Testis (tissue), 3 donors: ENCODE data around the gene PPM1H. TPM values are rescaled to one million over a fixed set of nuclear protein-coding genes. Genes with fewer than 3 reads are reported as not detected.

Experiments
- DNase-seq: peaks from one replicate; pipeline ENCODE4 v3.0.0-alpha.2; 2019
- H3K27ac ChIP-seq, 2 donors: fragments of 200-600 bp; sonication (generic); one replicate each; pipeline ENCODE4 v1.5.1; 2019
- H3K27me3 ChIP-seq: fragments of 200-600 bp; sonication (generic); one replicate; pipeline ENCODE4 v1.5.1; 2019
- H3K36me3 ChIP-seq: fragments of 200-600 bp; sonication (generic); one replicate; pipeline ENCODE4 v1.5.1; 2017; ENCODE audit warnings: low read depth; ENCODE audit errors: missing control alignments
- H3K4me1 ChIP-seq: fragments of 200-600 bp; sonication (generic); one replicate; pipeline ENCODE4 v1.5.1; 2019
- H3K4me3 ChIP-seq, 2 donors: fragments of 200-600 bp; sonication (generic); one replicate each; pipeline ENCODE4 v1.5.1; 2017 to 2019
- H3K9me3 ChIP-seq: fragments of 200-600 bp; sonication (generic); one replicate; pipeline ENCODE4 v1.5.1; 2017
- POLR2A ChIP-seq: fragments of 450-650 bp; IDR thresholded peaks from one replicate; pipeline ENCODE4 v1.6.1; 2017; ENCODE audit warnings: antibody characterized with exemption, mild to moderate bottlenecking, moderate library complexity
- WGBS, 2 donors: methylation state at CpG; one replicate each; pipeline ENCODE4 v1.1.5; 2018; 5-methylcytosine and 5-hydroxymethylcytosine counted together
- intact Hi-C: fragments of 100-400 bp; cut with DNase I; formaldehyde crosslinking; loops from one replicate; pipeline ENCODE4 v1.15.1; 2023; ENCODE audit warnings: low total_unique reads
- polyA plus RNA-seq: library from polyadenylated mRNA; stranded (reverse); fragments of 350-450 nt; fragmentation: Illumina TruSeq; extraction: RNeasy Lipid Tissue Mini Kit (QIAGEN cat#74804); gene quantifications from one replicate; pipeline ENCODE4 v1.2.3, GENCODE V29; 2014; ENCODE audit warnings: low read depth, low replicate concordance; ENCODE audit not compliant: insufficient read depth
- total RNA-seq, 2 donors: library from RNA; depleted of rRNA; stranded (reverse); fragments of >200 nt; gene quantifications; one replicate each; pipeline ENCODE4 v1.2.3, GENCODE V29; 2016
- TF ChIP-seq, protein P1 (sequence below), 3 experiments: fragments of 450-650 bp in 2 of 3; fragments of 200-600 bp in 1 of 3; sonication (generic) in 1 of 3; IDR thresholded peaks; one replicate each; pipeline ENCODE4 v1.5.1; 2016 to 2019; ENCODE audit warnings: antibody characterized with exemption in 3 of 3, mild to moderate bottlenecking in 2 of 3, moderate library complexity in 1 of 3

The PPM1H gene
- total and polyA plus RNA-seq, 3 donors from 2014 or later = 2.5 to 9.1 (median 2.7) TPM

DNA sequence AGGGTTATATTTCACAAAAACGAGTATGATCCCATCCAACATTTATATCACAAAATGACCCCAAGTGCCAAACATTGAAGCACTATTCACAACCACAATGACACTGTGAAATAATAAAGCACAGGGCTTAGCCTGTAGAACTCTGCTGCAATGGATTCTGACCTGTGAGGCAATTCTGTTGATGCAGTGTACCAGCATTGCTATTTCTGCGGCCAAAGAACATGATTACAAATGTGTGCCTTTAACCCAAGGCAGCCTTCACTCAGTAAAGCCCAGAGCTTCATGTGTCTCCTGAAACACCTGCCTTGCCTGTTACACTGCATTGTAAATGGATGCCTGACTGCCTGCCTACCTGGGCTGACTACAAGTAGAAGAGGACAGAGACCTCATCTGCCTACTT lies 158.0 kb downstream of the PPM1H start:
- intact Hi-C loops = no loop called here
- DNase-seq = no peak
- TF ChIP-seq, protein P1, sequence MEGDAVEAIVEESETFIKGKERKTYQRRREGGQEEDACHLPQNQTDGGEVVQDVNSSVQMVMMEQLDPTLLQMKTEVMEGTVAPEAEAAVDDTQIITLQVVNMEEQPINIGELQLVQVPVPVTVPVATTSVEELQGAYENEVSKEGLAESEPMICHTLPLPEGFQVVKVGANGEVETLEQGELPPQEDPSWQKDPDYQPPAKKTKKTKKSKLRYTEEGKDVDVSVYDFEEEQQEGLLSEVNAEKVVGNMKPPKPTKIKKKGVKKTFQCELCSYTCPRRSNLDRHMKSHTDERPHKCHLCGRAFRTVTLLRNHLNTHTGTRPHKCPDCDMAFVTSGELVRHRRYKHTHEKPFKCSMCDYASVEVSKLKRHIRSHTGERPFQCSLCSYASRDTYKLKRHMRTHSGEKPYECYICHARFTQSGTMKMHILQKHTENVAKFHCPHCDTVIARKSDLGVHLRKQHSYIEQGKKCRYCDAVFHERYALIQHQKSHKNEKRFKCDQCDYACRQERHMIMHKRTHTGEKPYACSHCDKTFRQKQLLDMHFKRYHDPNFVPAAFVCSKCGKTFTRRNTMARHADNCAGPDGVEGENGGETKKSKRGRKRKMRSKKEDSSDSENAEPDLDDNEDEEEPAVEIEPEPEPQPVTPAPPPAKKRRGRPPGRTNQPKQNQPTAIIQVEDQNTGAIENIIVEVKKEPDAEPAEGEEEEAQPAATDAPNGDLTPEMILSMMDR (IDR thresholded peaks at IDR 0.05) = no peak
- TF ChIP-seq POLR2A = no peak
- Histone ChIP-seq H3K4me3 (no peak overlapping the region), H3K4me1 (no peaks in the 10 kb centered on the region), H3K36me3 (no peaks in the 10 kb centered on the region), H3K27me3 (no peaks in the 10 kb centered on the region), H3K27ac (no peak overlapping the region), H3K9me3 (no peaks in the 10 kb centered on the region)
- 81 to 95% methylated on average over 2 of the region's 2 CpGs for WGBS, 2 donors

DNA sequence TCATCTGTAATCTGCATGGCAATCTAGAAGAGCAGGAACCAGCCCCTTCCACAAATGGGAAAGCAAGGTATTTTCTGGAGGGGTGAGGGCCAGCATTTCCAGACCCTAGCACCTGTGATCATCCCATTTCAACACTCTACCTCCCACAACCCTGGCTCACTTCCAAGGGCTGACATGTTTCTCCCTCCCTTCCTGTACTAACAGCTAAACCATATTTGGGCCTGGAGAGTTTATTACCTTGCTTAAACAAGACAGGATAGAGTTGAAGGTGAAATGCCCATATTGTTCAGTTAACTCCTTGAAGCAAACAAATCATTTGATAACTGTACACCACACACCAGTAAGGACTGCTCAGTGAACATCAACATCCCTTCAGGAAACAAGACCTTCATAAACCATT lies 158.4 kb downstream of the PPM1H start:
- DNase-seq = no peak
- Histone ChIP-seq H3K27ac (no peak overlapping the region), H3K27me3 (no peaks in the 10 kb centered on the region), H3K36me3 (no peaks in the 10 kb centered on the region), H3K4me3 (no peak overlapping the region), H3K9me3 (no peaks in the 10 kb centered on the region), H3K4me1 (no peaks in the 10 kb centered on the region)
- intact Hi-C loops = no loop called here
- TF ChIP-seq POLR2A = no peak
- TF ChIP-seq, protein P1 (IDR thresholded peaks at IDR 0.05) = no peak

DNA sequence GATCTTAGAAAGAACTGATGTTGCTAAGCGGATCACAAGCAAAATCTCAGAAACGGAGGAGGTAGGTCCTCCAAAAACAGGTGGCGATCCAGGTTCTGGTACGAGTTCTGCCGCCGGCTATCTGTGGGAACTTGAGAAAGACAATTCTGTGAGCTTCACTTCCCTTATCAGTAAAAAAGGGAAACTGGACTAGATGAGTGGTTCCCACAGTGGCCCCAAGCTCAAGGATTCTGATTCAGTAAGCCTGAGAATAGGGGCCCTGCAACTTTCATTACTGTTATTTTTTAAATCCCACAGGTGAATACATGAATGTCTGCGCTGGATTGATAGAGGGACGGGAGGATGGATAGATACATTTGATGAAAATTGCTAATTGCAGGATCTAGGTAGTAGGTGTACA lies 160.2 kb downstream of the PPM1H start:
- H3K4me1 ChIP-seq = peaks cover 4% of the 10 kb centered on the region
- 90 to 91% methylated on average over 8 of the region's 8 CpGs for WGBS, 2 donors
- H3K27ac ChIP-seq = no peak overlapping the region
- intact Hi-C loops = no loop called here
- no peaks in the 10 kb centered on the region for H3K27me3 ChIP-seq
- H3K9me3 ChIP-seq = no peaks in the 10 kb centered on the region
- H3K4me3 ChIP-seq = no peak overlapping the region
- no peak for DNase-seq
- TF ChIP-seq POLR2A = no peak
- TF ChIP-seq, protein P1 (IDR thresholded peaks at IDR 0.05) = no peak
- H3K36me3 ChIP-seq = no peaks in the 10 kb centered on the region

DNA sequence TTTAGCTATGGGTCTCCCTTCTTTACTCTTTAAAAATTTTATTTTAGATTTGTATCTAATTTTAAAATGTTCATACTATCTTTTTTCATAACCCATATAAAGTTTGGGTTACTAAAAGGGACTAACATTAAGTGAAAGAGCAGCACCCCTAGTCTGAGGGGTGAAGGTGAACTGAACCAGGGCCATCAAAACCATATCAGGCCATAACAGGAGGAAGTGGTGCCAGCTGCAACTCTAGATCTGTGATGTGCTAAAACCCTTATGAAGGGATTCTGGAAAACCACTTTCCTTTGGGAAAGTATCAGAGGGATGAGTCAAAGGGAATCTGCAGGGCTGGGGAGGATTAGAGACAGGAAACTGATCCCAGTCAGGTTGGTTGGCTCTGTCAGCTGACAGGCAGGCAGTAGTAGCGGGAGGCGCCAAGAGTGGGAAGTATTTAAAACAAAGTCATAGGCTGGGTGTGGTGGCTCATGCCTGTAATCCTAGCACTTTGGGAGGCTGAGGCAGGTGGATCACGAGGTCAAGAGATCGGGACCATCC lies 162.5 kb downstream of the PPM1H start:
- DNase-seq = no peak
- Histone ChIP-seq H3K27ac (no peak overlapping the region), H3K4me3 (no peak overlapping the region), H3K9me3 (no peaks in the 10 kb centered on the region), H3K36me3 (no peaks in the 10 kb centered on the region), H3K27me3 (no peaks in the 10 kb centered on the region), H3K4me1 (peaks cover 4% of the 10 kb centered on the region)
- intact Hi-C loops = no loop called here
- TF ChIP-seq, protein P1 (IDR thresholded peaks at IDR 0.05) = no peak
- no peak for TF ChIP-seq POLR2A
- WGBS, 2 donors = 85 to 94% methylated on average over 4 of the region's 4 CpGs

DNA sequence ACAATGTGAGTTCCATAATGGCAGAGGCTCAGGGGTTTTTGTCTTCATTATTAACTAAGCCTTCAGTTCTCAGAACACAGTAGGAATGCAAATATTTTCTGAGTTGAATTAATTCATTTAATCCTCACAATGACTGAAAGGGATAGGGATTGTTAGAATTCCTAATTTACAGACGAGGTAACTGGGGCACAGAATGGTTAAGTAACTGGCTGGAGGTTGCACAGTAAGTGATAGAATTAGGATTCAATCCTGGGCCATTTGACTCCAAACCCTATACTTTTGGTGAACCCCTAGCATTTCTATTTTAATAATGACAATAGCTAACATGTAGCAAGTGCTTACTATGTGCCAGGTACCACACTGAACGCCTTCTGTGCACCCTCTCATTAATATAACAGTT lies 163.1 kb downstream of the PPM1H start:
- H3K9me3 ChIP-seq = no peaks in the 10 kb centered on the region
- WGBS, 2 donors = 89 to 93% methylated on average over 2 of the region's 2 CpGs
- H3K27me3 ChIP-seq = no peaks in the 10 kb centered on the region
- no peaks in the 10 kb centered on the region for H3K36me3 ChIP-seq
- no peak overlapping the region for H3K4me3 ChIP-seq
- H3K4me1 ChIP-seq = peaks cover 4% of the 10 kb centered on the region
- intact Hi-C loops = no loop called here
- TF ChIP-seq POLR2A = no peak
- TF ChIP-seq, protein P1 (IDR thresholded peaks at IDR 0.05) = no peak
- H3K27ac ChIP-seq = no peak overlapping the region
- DNase-seq = no peak
